Measurements from ENCODE around the gene MYO9B. TPM values are rescaled to one million over a fixed set of nuclear protein-coding genes. Genes with fewer than 3 reads are reported as not detected.

Gene MYO9B
- total RNA-seq, 1 donor from 2014 or later, result 69.4 TPM

- no peaks in the 10 kb centered on the region for H3K27me3 ChIP-seq (ENCODE audit: control insufficient read depth, insufficient read depth, low read length)
- H3K36me3 ChIP-seq (ENCODE audit: control insufficient read depth, insufficient read depth, low read length), result peaks cover 2% of the 10 kb centered on the region
- no peak overlapping the region for H3K4me3 ChIP-seq (ENCODE audit: low read depth, low read length)
- no peak for TF ChIP-seq CTCF (IDR thresholded peaks at IDR 0.05; ENCODE audit: insufficient read depth, low read length, poor library complexity, severe bottlenecking)
- no peak for DNase-seq (ENCODE audit: low read depth)
Observed at GRCh38 chr19:17219286-17219685, 143.7 kb downstream of the MYO9B start.

GRCh38 chr19:17220207-17220758 lies 144.7 kb downstream of the MYO9B start:
- H3K27me3 ChIP-seq (ENCODE audit: control insufficient read depth, insufficient read depth, low read length), result no peaks in the 10 kb centered on the region
- no peak overlapping the region for H3K4me3 ChIP-seq (ENCODE audit: low read depth, low read length)
- DNase-seq (ENCODE audit: low read depth), result no peak
- H3K36me3 ChIP-seq (ENCODE audit: control insufficient read depth, insufficient read depth, low read length), result peaks cover 2% of the 10 kb centered on the region
- no peak for TF ChIP-seq CTCF (IDR thresholded peaks at IDR 0.05; ENCODE audit: insufficient read depth, low read length, poor library complexity, severe bottlenecking)

GRCh38 chr19:17225053-17225452 lies 149.5 kb downstream of the MYO9B start:
- Histone ChIP-seq H3K27me3 (ENCODE audit: control insufficient read depth, insufficient read depth, low read length) (no peaks in the 10 kb centered on the region), H3K4me3 (ENCODE audit: low read depth, low read length) (no peak overlapping the region), H3K36me3 (ENCODE audit: control insufficient read depth, insufficient read depth, low read length) (peaks cover 2% of the 10 kb centered on the region)
- no peak for TF ChIP-seq CTCF (IDR thresholded peaks at IDR 0.05; ENCODE audit: insufficient read depth, low read length, poor library complexity, severe bottlenecking)
- DNase-seq (ENCODE audit: low read depth), result no peak

GRCh38 chr19:17226002-17226933 lies 150.7 kb downstream of the MYO9B start, which contains the start of gene OCEL1:
Gene OCEL1 (plus strand): TSS chr19:17226226. CDS start chr19:17226248, 22 bp downstream.
- H3K4me3 ChIP-seq (ENCODE audit: low read depth, low read length), result peak within 1 kb of the TSS; percentile 77
- DNase-seq (ENCODE audit: low read depth), result peak; percentile 89
- no peaks in the 10 kb centered on the region for H3K27me3 ChIP-seq (ENCODE audit: control insufficient read depth, insufficient read depth, low read length)
- no peak for TF ChIP-seq CTCF (IDR thresholded peaks at IDR 0.05; ENCODE audit: insufficient read depth, low read length, poor library complexity, severe bottlenecking)
- H3K36me3 ChIP-seq (ENCODE audit: control insufficient read depth, insufficient read depth, low read length), result peaks cover 2% of the 10 kb centered on the region

GRCh38 chr19:17227798-17228367 lies 152.3 kb downstream of the MYO9B start:
- Histone ChIP-seq H3K27me3 (ENCODE audit: control insufficient read depth, insufficient read depth, low read length) (no peaks in the 10 kb centered on the region), H3K36me3 (ENCODE audit: control insufficient read depth, insufficient read depth, low read length) (peaks cover 2% of the 10 kb centered on the region), H3K4me3 (ENCODE audit: low read depth, low read length) (no peak overlapping the region)
- no peak for TF ChIP-seq CTCF (IDR thresholded peaks at IDR 0.05; ENCODE audit: insufficient read depth, low read length, poor library complexity, severe bottlenecking)
- no peak for DNase-seq (ENCODE audit: low read depth)
